Measurements from ENCODE around the gene FRRS1.

FRRS1 gene

GRCh38 chr1:99675292-99675691 is 91.1 kb downstream of the FRRS1 start:
- DNase-seq (ENCODE audit: low read depth), result no peak

- DNase-seq (ENCODE audit: low read depth), result no peak
Observed at GRCh38 chr1:99674115-99675064, 92.0 kb downstream of the FRRS1 start.

GRCh38 chr1:99673315-99673714 is 93.1 kb downstream of the FRRS1 start:
- DNase-seq (ENCODE audit: low read depth), result no peak

GRCh38 chr1:99672530-99673213 is 93.8 kb downstream of the FRRS1 start:
- DNase-seq (ENCODE audit: low read depth), result no peak

GRCh38 chr1:99672038-99672437 is 94.4 kb downstream of the FRRS1 start:
- DNase-seq (ENCODE audit: low read depth), result no peak

- DNase-seq (ENCODE audit: low read depth), result no peak
Observed at GRCh38 chr1:99670583-99670982, 95.9 kb downstream of the FRRS1 start.

- no peak for DNase-seq (ENCODE audit: low read depth)
Observed at GRCh38 chr1:99669821-99670220, 96.6 kb downstream of the FRRS1 start.

GRCh38 chr1:99669376-99669775 is 97.1 kb downstream of the FRRS1 start:
- no peak for DNase-seq (ENCODE audit: low read depth)

- no peak for DNase-seq (ENCODE audit: low read depth)
Observed at GRCh38 chr1:99665212-99665611, 101.2 kb downstream of the FRRS1 start.

GRCh38 chr1:99663501-99663900 is 102.9 kb downstream of the FRRS1 start:
- no peak for DNase-seq (ENCODE audit: low read depth)

GRCh38 chr1:99662539-99663080 is 103.8 kb downstream of the FRRS1 start:
- no peak for DNase-seq (ENCODE audit: low read depth)

GRCh38 chr1:99661780-99662179 is 104.7 kb downstream of the FRRS1 start:
- no peak for DNase-seq (ENCODE audit: low read depth)

GRCh38 chr1:99660496-99660895 is 105.9 kb downstream of the FRRS1 start:
- no peak for DNase-seq (ENCODE audit: low read depth)

- DNase-seq (ENCODE audit: low read depth), result no peak
Observed at GRCh38 chr1:99659755-99660210, 106.7 kb downstream of the FRRS1 start.

Measured in activated T-cell treated with anti-CD3 and anti-CD28 coated beads for 48 hours (primary cell).